ENCODE results near the gene RCOR2.

- TF ChIP-seq CTCF (conservative IDR thresholded peaks at IDR 0.05 in 1 of 2, IDR thresholded peaks at IDR 0.05 in 1 of 2; ENCODE audit: extremely low read depth in 1 of 2, insufficient read depth in 1 of 2, low read depth in 1 of 2, low read length in 2 of 2) = no peak
- no peak for TF ChIP-seq EZH2 (IDR thresholded peaks at IDR 0.05; ENCODE audit: borderline replicate concordance, low read length)
These were observed 3.4 kb upstream of the RCOR2 start for GRCh38 chr11:63920126-63920938.

Data from mammary epithelial cell (primary cell).